ENCODE data around the gene C9orf50.

- no peak for TF ChIP-seq CTCF (conservative IDR thresholded peaks at IDR 0.05)
- no peak for TF ChIP-seq ZFX (IDR thresholded peaks at IDR 0.05)
Measured at GRCh38 chr9:129619787-129620668, 873 bp downstream of the C9orf50 start.

All from C4-2B (cell line).